NOMO-1 (cell line): ENCODE data around the gene AFF3.

Experiments used
- DNase-seq, 2 experiments: peaks; one replicate each; lab custom pipeline; 2025; ENCODE audit not compliant: unreplicated experiment in 2 of 2; lab: John Stamatoyannopoulos, UW

AFF3 gene

DNA sequence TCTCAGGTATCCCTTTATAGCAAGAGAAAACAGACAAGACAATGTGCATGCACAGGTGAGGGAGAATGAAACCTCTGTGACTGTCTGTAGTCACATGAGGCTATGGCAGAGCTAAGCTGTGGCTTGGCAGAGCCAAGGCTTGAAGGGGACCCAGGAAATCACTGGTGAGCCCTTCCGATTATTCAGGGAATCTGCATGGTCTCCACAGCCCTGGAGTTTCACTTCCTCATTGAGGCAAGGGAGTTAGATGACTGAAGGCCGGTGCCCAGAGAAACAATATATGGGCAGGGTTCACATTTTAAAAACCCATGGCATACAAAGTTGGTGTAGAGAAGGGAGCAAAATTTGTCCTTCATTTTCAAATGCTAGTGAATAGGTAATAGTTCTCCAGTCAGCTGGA lies 508.2 kb downstream of the AFF3 start:
- DNase-seq: peak; percentile 6 to 16

DNA sequence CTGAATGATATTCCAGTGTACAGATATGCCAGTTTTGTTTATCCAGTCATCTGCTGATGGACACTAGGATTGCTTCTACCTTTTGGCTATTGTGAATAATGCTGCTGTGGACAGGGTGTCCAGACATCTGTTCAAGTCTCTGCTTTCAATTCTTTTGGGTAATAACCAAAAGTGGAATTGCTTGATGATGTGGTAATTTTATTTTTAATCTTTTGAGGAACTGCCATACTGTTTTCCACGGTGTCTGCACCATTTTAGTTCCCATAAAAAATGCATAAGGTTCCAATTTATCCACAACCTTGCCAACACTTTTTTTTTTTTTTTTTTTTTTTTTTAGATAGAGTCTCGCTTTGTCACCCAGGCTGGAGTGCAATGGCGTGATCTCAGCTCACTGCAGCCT lies 510.7 kb downstream of the AFF3 start:
- no peak for DNase-seq

DNA sequence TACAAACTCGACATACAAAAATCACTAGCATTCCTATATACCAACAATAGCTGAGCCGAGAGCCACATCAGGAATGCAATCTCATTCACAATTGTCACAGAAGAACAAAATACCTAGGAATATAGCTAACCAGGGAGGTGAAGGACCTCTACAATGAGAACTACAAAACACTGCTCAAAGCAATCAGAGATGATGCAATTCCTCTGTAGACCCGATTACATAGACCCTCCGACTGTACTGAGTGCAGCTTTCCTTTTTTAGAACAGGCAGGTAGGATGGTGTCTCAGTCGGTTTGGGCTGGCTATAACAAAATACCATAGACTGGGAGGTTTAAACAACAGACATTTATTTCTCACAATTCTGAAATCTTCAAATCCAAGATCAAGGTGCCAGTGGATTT lies 513.1 kb downstream of the AFF3 start:
- no peak for DNase-seq

DNA sequence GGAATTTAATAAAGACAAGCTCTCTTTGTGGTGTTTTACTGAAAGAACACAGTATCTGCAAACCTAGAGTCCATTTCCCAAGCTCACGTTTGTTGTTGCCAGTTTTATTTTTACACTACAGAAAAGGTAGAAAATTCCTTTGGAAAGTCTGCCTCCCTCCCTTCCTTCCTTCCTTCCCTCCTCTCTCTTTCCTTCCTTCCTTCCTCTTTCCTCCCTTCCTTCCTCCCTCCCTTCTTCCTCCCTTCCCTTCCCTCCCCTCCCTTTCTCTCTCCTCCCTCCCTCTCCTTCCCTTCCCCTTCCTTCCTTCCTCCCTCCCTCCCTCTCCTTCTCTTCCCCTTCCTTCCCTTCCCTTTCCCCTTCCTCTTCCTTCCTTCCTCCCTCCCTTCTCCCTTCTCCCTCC lies 516.2 kb downstream of the AFF3 start:
- DNase-seq: no peak

DNA sequence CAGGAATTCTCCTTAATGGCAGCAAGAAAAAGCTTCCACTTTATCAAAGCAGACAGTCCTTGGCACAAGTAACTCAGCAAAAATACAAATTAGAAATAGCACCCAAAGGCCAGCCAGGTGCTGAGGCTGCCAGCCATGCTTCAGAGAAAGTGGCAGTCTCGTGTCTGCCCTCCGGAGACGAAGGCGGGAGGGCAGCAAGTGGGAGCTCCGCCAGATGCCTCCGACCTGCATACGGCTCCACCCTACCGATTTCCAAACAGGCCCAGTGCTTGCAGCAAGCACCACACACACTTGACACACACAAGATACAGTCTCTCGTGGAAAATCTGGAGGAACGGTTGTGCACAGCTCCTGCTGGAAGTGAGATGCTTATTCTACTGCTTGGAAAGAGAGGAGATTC lies 517.7 kb downstream of the AFF3 start:
- no peak for DNase-seq

DNA sequence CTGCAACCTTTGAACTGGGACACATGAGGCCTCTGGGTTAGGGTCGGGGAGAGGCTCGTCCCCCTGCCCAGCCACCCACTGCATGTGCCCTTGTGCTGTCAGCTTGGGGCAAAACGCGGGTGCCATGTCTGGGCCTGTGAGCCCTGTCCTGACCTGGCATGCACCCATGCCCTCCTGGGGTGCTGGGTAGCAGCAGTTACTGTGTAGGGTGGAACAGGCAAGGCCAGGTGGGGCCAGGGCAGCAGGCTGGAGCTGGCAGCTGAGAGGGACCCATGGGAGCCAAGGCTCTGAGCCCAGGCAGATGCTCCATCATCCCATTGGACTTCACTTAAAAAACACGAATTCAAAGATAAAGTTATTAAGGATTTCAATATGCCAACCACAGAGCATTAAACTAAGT lies 518.8 kb downstream of the AFF3 start:
- no peak for DNase-seq

DNA sequence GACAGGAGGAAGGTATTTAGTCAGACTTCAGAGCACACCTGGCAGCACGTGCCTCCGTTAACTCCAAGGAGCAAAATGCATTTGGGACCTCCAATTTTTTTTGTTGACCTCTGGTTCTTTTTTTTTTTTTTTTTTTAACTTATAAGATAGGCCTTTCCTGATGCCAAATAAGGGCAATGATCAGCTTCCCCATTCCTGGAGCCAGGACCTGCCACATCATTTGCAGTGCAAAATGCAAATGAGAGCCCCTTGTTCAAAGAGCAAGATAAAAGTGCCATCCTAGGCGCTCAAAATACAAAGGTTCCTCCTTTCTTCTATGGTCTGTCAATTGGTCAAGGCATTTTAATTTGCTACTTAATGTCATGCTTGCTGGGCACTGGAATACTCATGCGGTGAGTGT lies 519.4 kb downstream of the AFF3 start:
- no peak for DNase-seq

DNA sequence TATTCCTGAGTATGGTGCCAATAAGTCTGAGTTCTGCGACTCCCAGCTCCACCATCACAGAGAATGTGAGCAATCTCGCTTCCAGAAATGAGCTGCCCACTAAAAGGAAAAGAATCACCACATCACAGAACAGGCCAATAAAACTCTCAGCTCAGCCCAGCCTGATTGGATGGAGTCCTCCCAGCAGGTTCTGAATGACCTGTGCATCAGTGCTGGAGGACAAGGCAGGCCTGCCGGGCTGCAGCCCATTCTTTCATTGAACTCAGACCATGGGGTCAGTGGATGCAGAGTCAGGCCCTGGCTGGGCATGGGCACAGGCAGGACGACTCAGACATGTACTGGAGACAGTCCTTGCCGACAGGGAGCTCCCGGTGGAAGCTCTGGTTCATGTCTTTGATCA lies 519.9 kb downstream of the AFF3 start:
- no peak for DNase-seq

DNA sequence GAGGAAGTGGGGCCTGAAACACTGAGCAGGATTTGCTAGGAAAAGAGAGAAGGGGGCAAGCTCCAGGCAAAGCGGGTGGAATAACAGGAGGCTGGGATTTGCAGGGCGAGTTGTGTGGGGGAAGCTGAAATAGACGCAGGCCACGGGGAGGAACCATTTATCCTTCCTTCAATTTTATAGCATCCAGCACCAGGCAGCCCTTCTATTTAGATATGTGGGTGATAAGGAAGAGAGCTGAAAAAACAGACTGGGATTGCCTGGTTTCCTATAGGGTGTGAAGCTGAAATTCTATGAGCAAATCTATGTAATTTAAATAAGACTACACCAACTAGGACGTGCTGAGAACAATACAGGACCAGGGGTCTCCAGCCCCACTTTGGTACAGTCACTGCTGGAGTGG lies 520.6 kb downstream of the AFF3 start:
- DNase-seq: no peak

DNA sequence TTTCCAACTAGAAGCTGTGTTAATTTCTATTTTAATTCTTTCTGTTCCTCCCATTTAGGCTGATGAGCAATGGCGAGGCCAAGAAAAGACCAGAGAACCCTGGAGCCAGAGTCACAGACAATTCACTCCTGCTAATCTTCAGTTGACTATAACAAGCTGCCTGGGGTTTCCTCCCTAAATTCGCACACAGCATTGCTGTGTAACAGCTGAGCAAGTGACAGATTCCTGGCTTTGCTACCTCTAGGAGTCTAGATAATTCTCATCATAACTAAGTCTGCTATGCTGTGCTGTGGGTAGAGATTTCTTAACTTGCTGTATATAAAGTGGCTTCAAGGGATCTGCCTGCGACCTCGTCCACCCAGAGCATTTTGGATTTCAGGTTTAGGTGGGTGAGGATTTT lies 521.3 kb downstream of the AFF3 start:
- DNase-seq: no peak

DNA sequence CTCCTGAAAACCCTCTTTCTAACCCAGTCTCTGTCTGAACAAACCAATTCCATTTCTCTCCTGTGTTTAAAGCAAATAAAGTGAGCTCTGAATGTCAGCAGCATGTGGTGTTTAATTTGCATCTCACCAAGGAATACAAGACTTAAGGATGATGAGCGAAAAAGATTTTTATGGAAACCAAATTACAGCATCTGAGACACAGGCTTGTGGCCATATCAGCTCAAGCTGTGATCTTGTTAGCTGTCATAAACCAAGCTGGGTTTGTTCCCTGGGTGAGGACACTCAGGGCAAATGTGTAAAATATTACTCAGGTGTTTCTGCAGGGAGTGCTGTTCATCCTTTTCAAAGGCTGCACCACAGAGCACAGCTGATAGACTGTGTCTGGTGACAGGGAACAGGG lies 523.2 kb downstream of the AFF3 start:
- no peak for DNase-seq

DNA sequence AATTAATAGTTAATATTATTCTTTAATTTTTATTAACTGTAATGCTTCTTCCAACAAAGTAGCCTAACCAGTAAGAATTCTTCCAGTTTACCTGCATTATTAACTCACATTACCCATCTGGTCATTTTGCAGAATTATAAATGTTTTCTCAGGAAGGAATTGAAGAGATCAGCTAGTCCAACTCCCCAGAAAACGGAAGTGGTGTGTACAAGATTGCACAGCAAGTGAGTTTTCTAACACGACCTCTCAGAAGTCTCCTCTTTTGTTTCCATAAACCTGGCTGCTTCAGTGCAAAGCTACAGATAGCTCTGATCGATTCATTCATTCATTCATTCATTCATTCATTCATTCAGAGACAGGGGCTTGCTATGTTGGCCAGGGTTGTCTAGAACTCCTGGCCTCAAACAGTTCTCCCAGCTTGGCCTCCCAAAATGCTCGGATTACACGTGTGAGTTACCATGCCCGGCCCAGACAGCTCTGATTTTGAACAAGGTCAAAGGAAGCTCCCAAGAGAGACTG lies 523.8 kb downstream of the AFF3 start:
- peak in 1 of 2 experiments; percentile 11 for DNase-seq

DNA sequence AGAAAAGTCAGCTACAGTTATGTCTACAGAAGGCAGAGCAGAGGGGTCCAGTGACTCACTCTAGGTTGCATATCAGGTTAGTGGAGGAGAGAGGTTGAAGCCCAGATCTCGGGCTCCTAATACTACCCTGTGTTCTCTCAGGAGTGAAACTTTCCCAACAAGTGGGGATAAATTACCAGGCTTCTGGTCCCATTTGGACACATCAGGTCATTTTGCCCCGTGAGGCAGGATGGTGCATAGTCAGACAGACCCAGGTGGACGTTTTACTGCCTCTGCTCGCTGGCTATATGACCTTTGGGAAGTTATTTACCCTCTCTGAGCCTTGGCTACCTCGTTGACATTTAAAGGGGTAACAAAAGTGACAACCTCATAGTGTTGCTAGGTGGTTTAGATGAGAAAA lies 524.6 kb downstream of the AFF3 start:
- no peak for DNase-seq

DNA sequence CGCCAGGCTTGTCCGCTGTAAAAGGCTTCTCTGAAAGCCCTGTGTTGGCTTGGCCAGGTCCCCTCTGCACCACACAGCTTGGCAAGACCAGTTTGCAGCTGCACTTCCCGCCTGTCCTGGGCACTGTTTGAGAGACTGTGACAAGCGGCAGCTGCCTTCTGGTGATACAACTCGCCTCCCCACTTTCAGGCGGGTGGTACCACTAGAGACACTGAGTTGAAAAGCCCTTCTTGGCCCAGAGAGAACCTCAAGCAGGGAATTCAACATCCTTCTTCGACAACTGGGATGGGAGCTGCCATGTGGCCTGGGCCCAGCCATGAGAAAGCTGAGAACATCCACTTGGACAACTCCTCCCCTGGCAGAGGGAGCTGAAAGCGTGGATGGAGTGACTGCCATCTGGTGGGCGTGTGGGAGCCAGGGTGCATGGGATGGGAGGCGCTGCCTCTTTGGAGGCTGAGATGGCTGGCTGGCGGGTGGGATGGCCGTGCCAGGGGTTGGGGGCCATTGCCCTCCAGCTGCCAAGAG lies 527.1 kb downstream of the AFF3 start:
- no peak for DNase-seq

DNA sequence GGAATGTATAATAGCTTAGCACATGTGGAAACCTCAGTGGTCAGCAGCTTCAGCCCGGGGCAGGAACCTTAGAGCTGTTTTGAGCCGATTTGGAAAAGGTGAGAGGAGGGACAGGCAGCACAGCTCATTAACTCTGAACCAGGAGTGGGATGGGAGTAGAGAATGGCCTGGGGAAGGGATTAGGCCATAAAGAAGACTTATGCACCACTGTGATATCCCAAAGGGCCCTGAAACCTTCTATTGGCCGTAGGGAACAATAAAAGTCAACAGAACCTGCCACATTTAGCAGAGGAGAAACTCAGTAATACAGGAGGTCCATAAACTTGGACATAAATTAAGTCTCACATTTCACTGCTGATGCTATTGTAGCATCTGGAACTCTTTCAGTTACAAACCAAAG lies 528.4 kb downstream of the AFF3 start:
- no peak for DNase-seq

DNA sequence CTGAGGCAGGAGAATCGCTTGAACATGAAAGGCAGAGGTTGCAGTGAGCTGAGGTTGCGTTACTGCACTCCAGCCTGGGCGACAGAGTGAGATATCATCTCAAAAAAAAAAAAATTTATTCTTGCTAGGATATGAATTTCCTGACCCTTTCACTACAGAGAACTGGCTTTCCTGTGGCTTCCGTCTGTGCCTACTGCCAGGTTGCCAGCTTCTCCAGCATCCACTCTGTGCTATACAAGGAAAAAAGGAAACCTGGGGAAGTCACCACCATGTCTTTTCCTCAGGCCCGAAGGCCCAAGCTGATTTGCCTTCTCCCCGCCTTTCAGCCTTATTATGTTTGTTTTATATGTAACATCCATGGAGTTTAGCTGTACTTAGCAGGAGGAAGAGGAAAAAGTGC lies 530.6 kb downstream of the AFF3 start:
- no peak for DNase-seq

DNA sequence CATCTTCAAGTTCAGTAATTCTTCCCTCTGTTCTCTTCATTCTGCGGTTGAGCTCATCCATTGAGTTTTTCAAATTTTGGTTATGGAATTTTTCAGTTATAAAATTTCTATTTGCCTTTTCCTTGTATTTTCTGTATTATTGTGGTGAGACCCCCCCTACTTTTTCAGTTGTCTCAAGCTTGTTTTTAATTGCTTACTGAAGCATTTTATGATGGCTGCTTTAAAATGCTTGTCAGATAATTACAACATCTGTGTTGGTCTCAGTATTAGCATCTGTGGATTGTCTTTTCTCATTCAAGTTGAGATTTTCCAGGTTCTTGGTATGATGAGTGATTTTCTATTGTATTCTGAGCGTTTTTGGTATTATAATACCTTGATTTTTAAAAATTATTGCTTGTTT lies 531.4 kb downstream of the AFF3 start:
- DNase-seq: no peak

DNA sequence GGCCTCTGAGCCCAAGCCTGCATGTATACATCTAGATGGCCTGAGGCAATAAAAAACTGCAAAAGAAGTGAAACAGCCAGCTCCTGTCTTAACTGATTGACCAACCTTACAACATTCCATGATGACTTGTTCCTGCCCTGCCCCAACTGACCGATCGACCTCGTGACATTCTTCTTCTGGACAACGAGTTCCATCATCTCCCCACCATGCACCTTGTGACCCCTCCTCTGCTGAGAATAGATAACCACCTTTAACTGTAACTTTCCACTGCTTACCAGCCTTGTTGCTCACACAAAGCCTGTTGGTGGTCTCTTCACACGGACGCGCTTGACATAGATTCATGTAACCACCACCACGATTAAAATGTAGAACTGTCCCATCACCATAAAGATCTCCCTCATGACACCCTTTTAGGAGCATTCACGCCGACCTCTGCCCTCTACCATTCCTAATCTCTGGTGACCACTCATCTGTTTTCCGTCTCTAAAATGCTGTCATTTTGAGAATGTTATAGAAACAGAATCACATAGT lies 532.5 kb downstream of the AFF3 start:
- DNase-seq: no peak

DNA sequence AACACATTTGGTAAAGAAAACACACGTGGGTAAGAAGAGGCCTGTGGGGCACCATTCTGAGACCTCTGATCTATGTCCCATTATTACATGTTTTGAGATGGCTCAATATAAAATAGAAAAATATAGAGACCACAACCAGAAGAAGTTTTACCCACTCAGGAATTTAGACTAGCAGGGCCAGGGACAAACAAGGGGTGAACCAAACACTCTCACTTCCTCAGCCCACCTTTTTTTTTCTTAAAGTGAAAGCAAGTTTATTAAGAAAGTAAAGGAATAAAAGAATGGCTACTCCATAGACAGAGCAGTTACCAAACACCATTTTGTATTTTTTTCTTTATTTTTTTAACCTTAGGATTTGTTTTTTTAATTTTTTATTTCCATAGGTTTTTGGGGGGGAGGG lies 533.5 kb downstream of the AFF3 start:
- DNase-seq: no peak

DNA sequence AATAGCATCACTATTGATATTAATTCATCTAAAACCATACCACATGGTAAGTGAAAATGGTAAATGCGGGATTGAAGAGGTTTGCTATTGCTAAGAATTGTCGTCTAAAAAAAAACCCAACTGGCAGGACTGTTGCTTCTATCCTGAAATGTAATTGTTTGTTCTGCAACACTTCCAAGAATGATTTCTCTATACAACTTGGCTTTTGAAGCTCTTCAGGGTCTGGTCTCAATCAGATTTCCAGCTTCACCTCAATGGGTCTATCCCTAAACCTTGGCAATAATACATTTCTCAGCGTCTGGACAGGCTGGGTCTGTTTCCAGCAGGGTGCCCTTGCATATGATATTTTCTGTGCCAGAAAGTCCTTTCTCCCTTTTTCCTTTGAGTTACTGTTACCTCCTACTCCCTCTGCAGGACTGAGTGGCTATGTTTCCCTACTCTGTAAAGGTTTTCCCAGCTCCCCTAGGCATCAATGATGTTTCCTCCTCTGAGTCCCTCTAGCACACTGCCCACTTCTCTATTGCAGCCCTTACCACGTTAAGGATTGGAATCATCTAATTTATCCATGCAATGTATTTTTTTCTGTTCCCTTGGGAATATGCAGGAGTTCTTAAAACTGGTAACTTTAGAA lies 534.4 kb downstream of the AFF3 start:
- no peak for DNase-seq

DNA sequence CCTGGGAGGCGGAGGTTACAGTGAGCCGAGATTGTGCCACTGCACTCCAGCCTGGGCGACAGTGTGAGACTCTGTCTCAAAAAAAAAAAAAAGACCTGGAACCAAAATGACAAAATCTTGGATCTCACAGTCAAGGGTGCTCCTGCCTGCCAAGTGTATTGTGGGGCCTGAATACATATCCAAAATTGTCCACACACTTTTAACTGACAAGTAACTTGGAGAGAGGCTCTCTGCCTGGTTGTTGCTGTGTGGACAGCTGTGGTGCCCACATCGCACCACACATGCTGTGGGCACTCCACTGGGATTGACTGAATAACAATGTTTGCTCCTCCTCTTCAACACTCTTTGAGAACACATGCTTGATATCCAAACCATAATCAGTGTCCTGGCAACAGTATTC lies 534.9 kb downstream of the AFF3 start:
- DNase-seq: no peak

DNA sequence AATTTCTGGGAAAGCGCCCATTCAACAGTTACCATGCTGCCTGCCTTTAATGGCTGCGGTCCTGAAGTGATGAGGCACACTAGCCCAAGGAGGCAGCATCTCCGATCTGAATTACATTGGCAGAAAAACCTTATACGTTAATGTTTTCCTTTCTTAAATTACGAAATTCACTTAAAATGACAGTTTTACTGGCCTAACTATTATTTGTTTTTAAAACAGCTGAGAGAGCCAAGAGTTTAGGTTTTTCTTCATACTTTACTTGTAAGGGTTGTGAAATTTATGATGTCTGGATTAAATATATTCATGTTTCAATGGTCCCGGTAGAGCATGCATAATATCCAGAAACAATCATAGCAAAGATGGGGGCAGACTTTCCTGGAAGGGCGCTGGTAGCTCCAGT lies 537.4 kb downstream of the AFF3 start:
- DNase-seq: no peak

DNA sequence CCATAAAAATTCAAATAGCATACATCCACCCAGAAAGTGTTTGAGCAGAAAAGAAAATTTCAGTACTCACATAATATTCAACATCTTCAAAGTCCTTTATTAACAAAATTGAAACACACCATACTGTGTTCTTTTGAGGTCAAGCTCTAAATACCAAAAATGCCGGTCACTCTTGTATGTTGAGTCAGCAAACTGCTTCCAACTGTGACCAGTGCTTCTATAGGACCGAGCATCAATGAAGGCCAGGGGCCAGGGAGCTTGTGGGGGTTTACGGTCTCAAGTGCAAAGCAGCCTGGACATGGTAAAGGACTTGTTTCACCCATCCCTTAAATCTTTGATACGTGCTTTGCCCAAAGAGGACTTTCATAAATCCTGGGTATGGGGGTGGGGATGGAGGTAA lies 539.9 kb downstream of the AFF3 start:
- no peak for DNase-seq
